Measurements from ENCODE around the gene RHEBL1. TPM values are rescaled to one million over a fixed set of nuclear protein-coding genes. Genes with fewer than 3 reads are reported as not detected.

Gene RHEBL1
- total RNA-seq (2012; rRNA removed) (0.56 and 0.72 TPM in 2 replicates), polyA plus RNA-seq (2012; rRNA removed) (0.39 and 0.62 TPM in 2 replicates), Bru-seq, nascent RNA (not detected), BruChase-seq, experiment 1, labeled RNA remaining after a 6-hour chase (not detected), BruChase-seq, experiment 2, labeled RNA remaining after a 2-hour chase (not detected)
- 0.49 TPM in 1 of 2 replicates, not detected in the other for polyA plus RNA-seq (2012; cell fraction: cytosol; rRNA removed)
- polyA plus RNA-seq (2012; cell fraction: nucleus; rRNA removed; ENCODE audit: low replicate concordance), result 0.39 and 0.55 TPM in 2 replicates
- long read RNA-seq, result 0 reads

GRCh38 chr12:49069507-49070346, at the start of gene RHEBL1:
TSS of gene RHEBL1 (minus strand) at chr12:49069979. CDS start at chr12:49069785, 194 bp downstream.
- no peaks in the 10 kb centered on the region; the same call in 1 of the 2 replicates for H3K4me1 ChIP-seq (ENCODE audit: control insufficient read depth, insufficient read depth, low read length)
- dilution Hi-C loops (cut with HindIII; ENCODE audit: low sequenced_read_pairs, unreplicated experiment), result no loop called here
- ChIA-PET POLR2A (ENCODE audit: unreplicated experiment) (no interaction called here), CTCF (interaction anchor here (0.8 to 1.3 kb wide), 2 partner anchors 18 to 40 kb away, joined by 3 to 16 read pairs; partner anchors contain the start of gene LMBR1L)
- H3K79me1 ChIP-seq (ENCODE audit: low read depth in 1 of 2, low read length in 2 of 2), result no peaks in the 10 kb centered on the region
- peak within 1 kb of the TSS; percentile 56; the same call in 1 of the 2 replicates for H3K23ac ChIP-seq (ENCODE audit: low read depth, low read length)
- H2BK120ac ChIP-seq (ENCODE audit: low read depth, low read length), result no peak within 1 kb of the TSS
- H4K5ac ChIP-seq (ENCODE audit: low read depth, low read length), result no peak within 1 kb of the TSS
- H2AK9ac ChIP-seq (replicated peaks; ENCODE audit: low read depth, low read length, poor library complexity), result peak within 1 kb of the TSS; percentile 7
- peak within 1 kb of the TSS; percentile 76 for H3K4me3 ChIP-seq (ENCODE audit: insufficient read depth, low read depth, low read length)
- no peak within 1 kb of the TSS for H2BK15ac ChIP-seq (ENCODE audit: low read depth, low read length)
- no peak within 1 kb of the TSS for H4K91ac ChIP-seq (ENCODE audit: insufficient read depth, low read depth, low read length)
- no peaks in the 10 kb centered on the region for H3K9me1 ChIP-seq (ENCODE audit: insufficient read depth, low read length)
- H4K20me1 ChIP-seq (ENCODE audit: insufficient read depth, low read length), result no peaks in the 10 kb centered on the region
- H3K9ac ChIP-seq (ENCODE audit: low read depth, low read length), result peak within 1 kb of the TSS; percentile 53
- H3K56ac ChIP-seq (ENCODE audit: extremely low read depth, insufficient read depth, low read length), result peak within 1 kb of the TSS; percentile 30
- ATAC-seq (ENCODE audit: low read depth), result peak; percentile 100
- peak; percentile 92 for DNase-seq
- no peak within 1 kb of the TSS for H2BK5ac ChIP-seq (ENCODE audit: low read depth, low read length, poor library complexity, severe bottlenecking)
- H3K4ac ChIP-seq (ENCODE audit: low read depth, low read length), result no peak within 1 kb of the TSS
- H3K4me2 ChIP-seq (ENCODE audit: low read depth, low read length), result peak within 1 kb of the TSS; percentile 95
- intact Hi-C loops (cut with micrococcal nuclease), result no loop called here
- in situ Hi-C loops (cut with MboI; ENCODE audit: low sequenced_read_pairs), result no loop called here
- peak within 1 kb of the TSS; percentile 93 for H2AFZ ChIP-seq (replicated peaks; ENCODE audit: low read length, poor library complexity)
- no peak within 1 kb of the TSS for H3K27ac ChIP-seq (ENCODE audit: insufficient read depth, low read length)
- WGBS, 2 experiments (ENCODE audit: extremely low coverage in 2 of 2, insufficient read length in 1 of 2), result 0% methylated on average over 30 of the region's 60 CpGs; no CpG with 5 or more reads in 1 of the 2 experiments
- H4K8ac ChIP-seq (ENCODE audit: low read depth in 2 of 2, low read length in 2 of 2), result peak within 1 kb of the TSS; percentile 44 to 82; a peak in 1 of 4 replicates
- H2AK5ac ChIP-seq (ENCODE audit: low read depth, low read length), result no peak within 1 kb of the TSS
- H3K14ac ChIP-seq (replicated peaks; ENCODE audit: low read depth, low read length), result no peak within 1 kb of the TSS; the same call in 1 of the 2 replicates
- H3K27me3 ChIP-seq (ENCODE audit: control insufficient read depth, insufficient read depth, low read length), result no peaks in the 10 kb centered on the region
- H2BK20ac ChIP-seq (ENCODE audit: low read depth, low read length), result no peak within 1 kb of the TSS
- no peak within 1 kb of the TSS for H3K18ac ChIP-seq (ENCODE audit: low read depth, low read length)
- H3K9me3 ChIP-seq (ENCODE audit: control insufficient read depth, insufficient read depth, low read length), result no peaks in the 10 kb centered on the region
- no TSS peak for BruUV-seq (replicated peaks)
- no peaks in the 10 kb centered on the region for H3K36me3 ChIP-seq (ENCODE audit: control insufficient read depth, insufficient read depth, low read length)
- TF ChIP-seq NFE2L2 (IDR thresholded peaks at IDR 0.05; ENCODE audit: low read depth, low read length) (no peak), POLR2A (IDR thresholded peaks at IDR 0.05; ENCODE audit: low read depth, low read length) (no peak), RFX5 (IDR thresholded peaks at IDR 0.05; ENCODE audit: low read depth, low read length) (no peak), CEBPB (IDR thresholded peaks at IDR 0.05; ENCODE audit: low read depth, low read length) (peak; percentile 44; the same call in 1 of the 2 replicates), RAD21 (IDR thresholded peaks at IDR 0.05; ENCODE audit: low read length) (no peak), RCOR1 (IDR thresholded peaks at IDR 0.05; ENCODE audit: insufficient replicate concordance, low read length) (peak; percentile 8), USF2 (IDR thresholded peaks at IDR 0.05; ENCODE audit: low read depth, low read length) (peak; percentile 95), BHLHE40 (IDR thresholded peaks at IDR 0.05; ENCODE audit: low read depth, low read length) (peak; percentile 51; the same call in 1 of the 2 replicates), FOS (IDR thresholded peaks at IDR 0.05; ENCODE audit: low read depth, low read length) (no peak), CHD1 (IDR thresholded peaks at IDR 0.05; ENCODE audit: low read depth, low read length) (no peak), MAFK (IDR thresholded peaks at IDR 0.05; ENCODE audit: low read depth, low read length) (no peak), MXI1 (IDR thresholded peaks at IDR 0.05; ENCODE audit: borderline replicate concordance, low read depth, low read length) (peak; percentile 88), MAZ (IDR thresholded peaks at IDR 0.05; ENCODE audit: borderline replicate concordance, low read depth, low read length) (peak; percentile 60; the same call in 1 of the 2 replicates), ELK1 (IDR thresholded peaks at IDR 0.05; ENCODE audit: borderline replicate concordance, low read depth, low read length) (no peak)

Measured in IMR-90 (cell line).